ENCODE results near the gene SCNN1A.
A peak's percentile ranks its signal among the peaks of the same experiment; 100 is the strongest.

Gene SCNN1A

GRCh38 chr12:6328045-6328779, 47.2 kb downstream of the SCNN1A start:
- H3K4me3 ChIP-seq (ENCODE audit: low read depth, low read length), result no peak overlapping the region
- TF ChIP-seq CTCF (IDR thresholded peaks at IDR 0.05; ENCODE audit: low read depth, low read length, missing control alignments), result no peak
- no peaks in the 10 kb centered on the region for H3K27me3 ChIP-seq (replicated peaks)
- peaks cover 57% of the 10 kb centered on the region for H3K36me3 ChIP-seq (replicated peaks)
- DNase-seq, result no peak
- no peak overlapping the region for H3K27ac ChIP-seq
- in situ Hi-C loops (cut with HindIII; ENCODE audit: low pct_ligation_motif_present, low sequenced_read_pairs), result no loop called here

- no peak for TF ChIP-seq CTCF (IDR thresholded peaks at IDR 0.05; ENCODE audit: low read depth, low read length, missing control alignments)
- Histone ChIP-seq H3K27me3 (replicated peaks) (no peaks in the 10 kb centered on the region), H3K4me3 (ENCODE audit: low read depth, low read length) (no peak overlapping the region), H3K27ac (no peak overlapping the region), H3K36me3 (replicated peaks) (peaks cover 51% of the 10 kb centered on the region)
- in situ Hi-C loops (cut with HindIII; ENCODE audit: low pct_ligation_motif_present, low sequenced_read_pairs), result no loop called here
- DNase-seq, result no peak
Measured at GRCh38 chr12:6327229-6328041, 47.9 kb downstream of the SCNN1A start.

- Histone ChIP-seq H3K27ac (no peak overlapping the region), H3K4me3 (ENCODE audit: low read depth, low read length) (no peak overlapping the region), H3K36me3 (replicated peaks) (peaks cover 47% of the 10 kb centered on the region), H3K27me3 (replicated peaks) (no peaks in the 10 kb centered on the region)
- TF ChIP-seq CTCF (IDR thresholded peaks at IDR 0.05; ENCODE audit: low read depth, low read length, missing control alignments), result peak; percentile 72
- in situ Hi-C loops (cut with HindIII; ENCODE audit: low pct_ligation_motif_present, low sequenced_read_pairs), result no loop called here
- DNase-seq, result peak; percentile 44
Measured at GRCh38 chr12:6326316-6327228, 48.8 kb downstream of the SCNN1A start.

GRCh38 chr12:6324936-6325750, 50.2 kb downstream of the SCNN1A start:
- Histone ChIP-seq H3K27me3 (replicated peaks) (no peaks in the 10 kb centered on the region), H3K36me3 (replicated peaks) (peaks cover 32% of the 10 kb centered on the region), H3K4me3 (ENCODE audit: low read depth, low read length) (no peak overlapping the region), H3K27ac (no peak overlapping the region)
- in situ Hi-C loops (cut with HindIII; ENCODE audit: low pct_ligation_motif_present, low sequenced_read_pairs), result no loop called here
- no peak for TF ChIP-seq CTCF (IDR thresholded peaks at IDR 0.05; ENCODE audit: low read depth, low read length, missing control alignments)
- no peak for DNase-seq

Measured in brain microvascular endothelial cell (primary cell).